Cardiac septum (tissue), 1 donor: ENCODE results near the gene ERVMER34-1. TPM values are rescaled to one million over a fixed set of nuclear protein-coding genes. Genes with fewer than 3 reads are reported as not detected.

Source experiments
- DNase-seq: peaks from one replicate; pipeline ENCODE4 v3.0.0-alpha.2; 2020; ENCODE audit warnings: low spot score
- intact Hi-C: fragments of 100-400 bp; cut with DNase I; formaldehyde crosslinking; loops from one replicate; pipeline ENCODE4 v1.14.0; 2022
- long read RNA-seq: library from polyadenylated mRNA; unstranded; transcript quantifications from one replicate; pipeline ENCODE4 v2.0.0, GENCODE V29; 2021
- total RNA-seq: library from RNA; stranded (reverse); fragmentation: NEBNext Ultra II Directional; extraction: Animal tissue kit (Norgen Biotek cat#: 25700); gene quantifications from one replicate; pipeline ENCODE4 v1.2.1, GENCODE V29; 2021
- donor health status: DM: no; HTN: no; CAD: no.

ERVMER34-1 gene, protein sequence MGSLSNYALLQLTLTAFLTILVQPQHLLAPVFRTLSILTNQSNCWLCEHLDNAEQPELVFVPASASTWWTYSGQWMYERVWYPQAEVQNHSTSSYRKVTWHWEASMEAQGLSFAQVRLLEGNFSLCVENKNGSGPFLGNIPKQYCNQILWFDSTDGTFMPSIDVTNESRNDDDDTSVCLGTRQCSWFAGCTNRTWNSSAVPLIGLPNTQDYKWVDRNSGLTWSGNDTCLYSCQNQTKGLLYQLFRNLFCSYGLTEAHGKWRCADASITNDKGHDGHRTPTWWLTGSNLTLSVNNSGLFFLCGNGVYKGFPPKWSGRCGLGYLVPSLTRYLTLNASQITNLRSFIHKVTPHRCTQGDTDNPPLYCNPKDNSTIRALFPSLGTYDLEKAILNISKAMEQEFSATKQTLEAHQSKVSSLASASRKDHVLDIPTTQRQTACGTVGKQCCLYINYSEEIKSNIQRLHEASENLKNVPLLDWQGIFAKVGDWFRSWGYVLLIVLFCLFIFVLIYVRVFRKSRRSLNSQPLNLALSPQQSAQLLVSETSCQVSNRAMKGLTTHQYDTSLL
- total RNA-seq = 3.4 TPM
- long read RNA-seq, partial matches to known transcripts = 0 of 5 reads
- long read RNA-seq, other reads (novel, unspliced or antisense) = 2 of 5 reads

DNA sequence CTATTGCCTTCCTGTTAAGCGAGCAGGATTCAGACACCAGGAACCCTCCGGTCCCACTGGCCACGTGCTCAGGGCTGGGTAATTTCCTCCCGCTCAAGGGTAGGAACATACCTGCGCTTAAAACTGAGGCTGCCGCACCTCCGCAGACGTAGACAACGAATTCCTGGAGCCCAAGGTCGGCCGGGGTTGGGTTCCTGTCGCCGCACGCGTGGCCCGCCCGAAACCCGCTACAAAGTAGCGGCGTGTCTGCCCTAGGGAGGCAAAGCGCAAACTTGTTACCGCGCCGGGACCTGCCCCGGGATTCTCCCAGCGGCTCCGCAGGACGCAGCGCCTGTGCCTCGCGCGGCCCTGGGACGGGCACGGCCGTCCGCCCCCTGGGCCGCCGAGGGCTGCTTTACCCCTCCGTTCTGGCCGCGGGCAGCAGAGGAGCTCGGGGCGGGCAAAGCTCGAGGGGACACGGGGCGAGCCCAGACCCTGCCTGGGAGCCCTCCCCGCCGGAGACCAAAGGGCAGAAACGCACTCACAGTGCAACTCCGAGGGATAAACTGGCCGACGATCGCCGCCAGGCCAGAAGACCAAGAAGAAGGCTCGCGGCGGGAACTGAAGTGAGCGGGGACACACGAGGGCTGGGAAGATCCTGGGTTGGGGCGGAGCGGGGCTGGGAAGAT lies at the start of gene ERVMER34-1:
Gene ERVMER34-1, minus strand, starts transcription at position 607 of the 668 bp plus-strand sequence. CDS start 5,905 bp downstream, outside the sequence.
- intact Hi-C loops = loop anchor here (2.0 kb wide), 1 partner anchor 112 kb away; the partner anchor contains the start of gene RASL11B
- peak; percentile 75 for DNase-seq

DNA sequence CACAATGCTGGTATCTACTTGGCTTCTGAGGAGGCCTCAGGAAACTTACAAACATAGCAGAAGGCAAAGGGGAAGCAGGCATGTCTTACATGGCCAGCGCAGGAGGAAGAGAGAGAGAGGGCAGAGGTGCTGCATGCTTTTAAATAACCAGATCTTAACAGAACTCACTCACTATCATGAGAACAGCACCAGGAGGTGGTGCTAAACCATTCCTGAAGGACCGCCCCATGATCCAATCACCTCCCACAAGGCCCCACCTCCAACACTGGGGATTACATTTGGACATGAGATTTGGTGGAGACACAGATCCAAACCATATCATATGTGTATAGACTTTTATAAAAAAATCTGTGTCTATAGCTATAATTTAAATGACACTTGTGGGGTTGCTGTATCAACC lies 48.6 kb upstream of the ERVMER34-1 start:
- intact Hi-C loops = no loop called here
- DNase-seq = no peak

DNA sequence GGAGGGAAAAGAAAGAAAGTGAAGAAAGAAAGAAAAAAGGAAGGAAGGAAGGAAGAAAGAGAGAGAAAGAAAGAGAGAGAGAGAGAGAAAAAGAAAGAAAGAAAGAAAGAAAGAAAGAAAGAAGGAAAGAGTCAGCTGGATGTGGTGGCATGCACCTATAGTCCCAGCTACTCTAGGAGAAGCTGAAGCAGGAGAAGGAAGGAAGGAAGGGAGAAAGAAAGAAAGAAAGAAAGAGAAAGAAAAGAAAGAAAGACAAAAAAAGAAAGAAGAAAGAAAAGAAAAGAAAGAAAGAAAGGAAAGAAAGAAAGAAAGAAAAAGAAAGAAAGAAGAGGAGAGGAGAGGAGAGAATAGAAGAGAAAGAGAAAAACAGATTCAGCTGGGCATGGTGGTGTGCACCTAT lies 44.3 kb upstream of the ERVMER34-1 start:
- intact Hi-C loops = no loop called here

DNA sequence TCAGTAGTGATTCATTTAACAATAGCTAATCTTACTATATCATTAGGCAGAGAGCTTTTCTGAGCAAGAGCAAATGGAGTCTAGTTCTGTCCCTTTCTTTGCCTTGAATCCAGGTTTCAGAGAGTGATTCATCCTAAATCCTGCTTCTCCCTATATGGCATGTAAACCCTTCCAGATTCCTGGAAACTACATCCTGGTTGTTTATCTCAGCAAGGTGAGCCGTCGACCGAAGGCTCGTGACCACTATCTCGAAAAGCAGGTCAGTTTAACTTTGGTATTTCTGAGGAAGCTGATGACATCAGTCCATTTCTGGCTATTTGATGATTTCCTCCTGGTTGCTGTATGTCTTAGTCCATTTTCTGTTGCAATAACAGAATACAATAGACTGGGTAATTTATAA lies 40.7 kb upstream of the ERVMER34-1 start:
- DNase-seq = no peak
- intact Hi-C loops = no loop called here

More for the DNA sequence above, 44.3 kb upstream of the ERVMER34-1 start:
- no peak for DNase-seq

DNA sequence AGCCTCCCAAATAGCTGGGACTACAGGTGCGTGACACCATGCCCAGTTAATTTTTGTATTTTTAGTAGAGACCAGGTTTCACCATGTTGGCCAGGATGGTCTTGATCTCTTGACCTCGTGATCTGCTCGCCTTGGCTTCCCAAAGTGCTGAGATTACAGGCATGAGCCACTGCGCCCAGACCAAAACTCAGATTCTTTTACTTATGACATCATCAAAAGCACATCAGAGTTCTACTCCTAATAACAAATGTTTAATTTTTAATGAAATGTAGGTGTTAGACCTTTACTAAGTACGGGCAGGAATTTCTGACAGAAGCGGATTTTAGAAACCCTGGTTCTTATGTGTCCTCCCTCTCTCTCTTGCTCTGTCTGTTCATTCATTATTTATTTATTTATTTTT lies 38.5 kb upstream of the ERVMER34-1 start:
- intact Hi-C loops = no loop called here
- no peak for DNase-seq

DNA sequence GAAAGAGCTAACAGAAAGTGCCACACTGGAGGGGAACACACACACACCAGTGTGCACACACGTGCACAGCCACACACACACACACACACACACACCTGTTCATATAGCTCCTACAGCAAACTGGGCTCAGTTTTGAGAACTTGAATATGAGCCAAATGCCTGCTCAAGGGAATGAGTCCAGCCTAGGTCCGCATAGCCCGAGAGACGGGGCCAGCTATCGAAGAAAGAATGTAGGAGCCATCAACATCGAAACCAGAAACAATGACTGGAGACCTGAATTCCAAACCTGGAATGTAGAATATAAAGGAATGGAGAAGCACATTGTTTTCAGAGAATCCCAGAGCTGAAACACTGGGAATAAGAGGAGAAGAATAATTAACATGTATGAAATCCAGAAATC lies 37.6 kb upstream of the ERVMER34-1 start:
- no peak for DNase-seq
- intact Hi-C loops = no loop called here

DNA sequence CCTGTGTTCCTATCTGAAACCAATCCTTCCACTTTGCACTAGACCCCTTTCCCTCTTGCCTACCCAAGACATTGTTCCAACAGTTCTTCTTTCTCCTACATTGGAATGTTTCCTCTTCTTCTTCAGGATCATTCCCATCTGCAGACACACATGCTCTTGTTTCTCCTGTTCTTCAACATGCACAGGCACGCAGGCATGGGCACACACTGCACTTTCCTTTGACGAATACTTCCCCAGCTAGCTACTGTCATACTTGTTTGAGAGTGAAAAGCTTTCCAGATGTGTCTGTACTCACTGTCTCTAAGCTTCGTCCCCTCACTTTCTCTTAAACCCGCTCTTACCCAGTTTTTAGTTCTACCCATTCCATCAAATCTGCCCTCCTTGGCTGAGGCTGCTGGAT lies 31.8 kb upstream of the ERVMER34-1 start:
- no peak for DNase-seq
- intact Hi-C loops = no loop called here

DNA sequence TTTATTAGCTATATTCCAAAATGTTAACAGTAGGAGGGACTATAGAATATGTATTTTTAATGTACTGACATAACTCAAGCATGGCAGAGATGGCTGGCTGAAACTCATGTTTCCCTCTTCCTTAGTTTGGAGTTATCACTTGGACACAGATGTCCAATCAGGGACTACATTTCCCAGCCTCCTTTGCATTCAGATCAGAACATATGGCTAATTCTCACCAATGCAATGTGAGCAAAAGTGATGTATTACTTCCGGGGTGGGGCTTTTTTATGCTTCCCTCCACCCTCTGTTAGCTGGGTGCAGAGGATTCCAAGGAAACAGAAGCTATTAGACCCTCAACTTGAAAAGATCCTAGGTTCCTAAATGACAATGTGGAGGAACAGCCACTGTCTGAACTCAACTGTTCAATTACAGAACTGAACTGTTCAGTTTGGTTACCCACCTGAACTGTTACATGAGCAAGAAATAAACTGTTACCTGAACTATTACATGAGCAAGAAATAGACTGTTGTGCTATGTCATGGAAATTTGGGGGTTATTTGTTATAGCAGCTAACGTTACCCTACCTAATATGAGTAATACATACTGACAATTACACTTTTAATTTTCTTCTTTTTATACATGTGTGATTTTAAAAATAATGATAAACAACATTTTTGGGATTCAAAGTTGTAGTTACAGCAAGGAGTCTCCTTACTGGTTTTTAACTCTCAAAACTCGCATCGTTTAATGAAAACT lies 29.6 kb upstream of the ERVMER34-1 start:
- DNase-seq = no peak

DNA sequence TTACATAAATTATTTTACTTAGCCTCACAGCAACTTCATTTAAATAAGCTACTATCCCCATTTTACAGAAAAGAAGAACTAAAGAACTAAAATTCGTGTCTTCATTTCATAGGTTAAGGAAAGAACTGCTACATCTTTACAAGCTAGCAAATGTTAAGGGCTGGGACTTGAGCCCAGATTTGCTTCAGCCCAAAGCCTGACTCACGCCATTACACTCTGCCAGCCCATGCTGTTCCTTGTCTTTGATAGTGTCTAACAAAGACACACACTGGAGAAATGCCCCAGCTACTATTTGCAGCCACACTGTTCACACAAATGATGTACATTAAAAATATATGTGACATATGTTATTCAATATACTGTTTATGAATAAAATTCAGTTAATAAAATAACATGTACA lies 29.0 kb upstream of the ERVMER34-1 start:
- DNase-seq = no peak
- intact Hi-C loops = no loop called here

More for the DNA sequence above, 29.6 kb upstream of the ERVMER34-1 start:
- intact Hi-C loops = no loop called here

DNA sequence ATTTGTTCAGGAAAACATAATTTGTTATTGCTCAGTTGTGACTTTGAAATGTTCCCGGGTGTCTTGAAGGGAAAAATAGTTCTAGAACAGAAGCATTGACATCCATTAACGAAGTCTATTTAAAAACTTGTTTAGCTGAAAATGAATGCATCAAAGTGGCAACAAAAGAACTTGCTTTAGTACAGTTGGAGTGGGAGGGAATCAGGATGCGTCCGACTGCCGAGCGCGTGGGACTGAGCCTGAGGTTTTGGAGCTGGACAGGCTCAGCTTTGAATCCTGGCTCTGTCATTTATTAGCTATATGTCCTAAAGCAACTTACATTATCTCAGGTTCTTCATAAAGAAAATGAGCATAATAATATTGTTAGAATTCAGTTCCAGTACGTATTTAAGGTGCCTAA lies 9.0 kb upstream of the ERVMER34-1 start:
- no peak for DNase-seq
- intact Hi-C loops = no loop called here

DNA sequence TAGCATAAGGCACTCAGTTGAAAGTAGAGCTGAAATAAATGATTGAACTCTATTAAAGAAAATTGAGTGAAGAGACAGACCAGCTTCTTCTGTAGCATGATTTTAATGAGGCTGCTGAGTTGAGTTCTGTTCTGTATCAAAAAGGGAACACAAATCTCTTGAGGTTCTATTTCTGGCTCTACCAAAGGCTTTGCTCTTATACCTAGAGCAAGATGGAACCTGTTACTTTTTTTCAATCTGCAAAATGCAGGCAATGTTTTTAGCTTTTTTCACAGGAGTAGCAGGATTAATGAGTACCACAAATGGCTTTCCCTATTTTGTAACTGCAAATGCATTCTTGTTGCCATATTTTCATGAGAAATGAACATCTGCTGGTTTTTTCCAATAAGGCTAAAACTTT lies 4.2 kb upstream of the ERVMER34-1 start:
- intact Hi-C loops = no loop called here
- DNase-seq = no peak

DNA sequence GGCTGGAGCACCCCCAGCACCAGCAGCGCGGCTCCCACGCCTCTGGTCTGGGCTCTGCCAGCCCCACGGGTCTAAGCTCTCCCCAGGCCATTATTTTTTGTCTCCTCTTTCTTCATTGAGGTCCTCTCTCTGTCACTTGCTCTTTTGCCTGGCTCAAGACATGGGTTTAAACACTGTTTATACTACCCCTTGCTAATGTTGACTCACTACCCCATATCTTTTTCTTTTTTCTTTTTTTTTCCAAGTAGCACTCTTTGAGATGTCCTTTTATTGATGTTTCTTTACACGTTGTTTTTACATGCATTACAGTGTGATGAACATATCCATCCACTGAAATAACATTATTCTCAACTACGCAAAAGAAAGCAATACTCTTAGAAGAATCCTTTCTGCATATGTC lies 1.7 kb upstream of the ERVMER34-1 start:
- DNase-seq = no peak
- intact Hi-C loops = no loop called here

DNA sequence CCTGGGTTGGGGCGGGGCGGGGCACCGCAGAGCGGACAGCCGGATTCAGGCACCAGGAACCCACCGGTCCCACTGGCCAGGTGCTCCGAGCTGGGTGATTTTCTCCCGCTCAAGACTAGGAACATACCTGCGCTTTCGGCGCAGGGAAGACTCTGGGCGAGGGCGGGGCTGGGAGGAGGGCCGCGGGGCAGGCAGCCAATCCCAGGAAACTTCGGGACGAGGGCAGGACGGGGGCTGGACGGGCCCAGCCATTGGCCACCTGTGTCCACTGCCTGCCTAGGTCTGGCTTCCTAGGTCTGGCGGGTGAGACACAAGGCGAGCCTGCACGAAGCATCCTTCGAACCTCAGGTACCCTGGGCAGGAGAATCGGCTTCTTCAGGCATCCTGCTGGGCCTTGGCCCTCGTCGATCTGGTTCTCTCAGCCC lies 274 bp upstream of the ERVMER34-1 start:
- intact Hi-C loops = loop anchor here (2.0 kb wide), 1 partner anchor 111 kb away; the partner anchor contains the start of gene RASL11B
- peak; percentile 83 for DNase-seq

DNA sequence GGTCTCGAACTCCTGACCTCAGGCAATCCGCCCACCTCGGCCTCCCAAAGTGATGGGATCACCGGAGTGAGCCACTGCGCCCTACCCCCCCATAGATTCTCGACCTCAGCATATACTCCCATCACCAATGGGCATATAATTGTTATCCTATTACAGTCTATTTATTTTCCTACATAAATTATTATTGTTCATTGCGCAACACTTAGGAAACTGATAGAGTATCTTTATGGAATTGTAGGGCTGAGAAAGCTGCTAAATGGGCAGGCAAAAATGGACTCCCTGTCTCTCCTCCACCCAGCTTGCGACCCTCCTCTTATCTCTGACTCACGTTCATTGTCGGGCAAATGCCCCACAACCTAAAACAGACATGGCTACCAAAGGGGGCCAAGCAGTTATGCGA lies 1.0 kb downstream of the ERVMER34-1 start:
- intact Hi-C loops = loop anchor here (2.0 kb wide), 1 partner anchor 113 kb away; the partner anchor contains the start of gene RASL11B
- no peak for DNase-seq

DNA sequence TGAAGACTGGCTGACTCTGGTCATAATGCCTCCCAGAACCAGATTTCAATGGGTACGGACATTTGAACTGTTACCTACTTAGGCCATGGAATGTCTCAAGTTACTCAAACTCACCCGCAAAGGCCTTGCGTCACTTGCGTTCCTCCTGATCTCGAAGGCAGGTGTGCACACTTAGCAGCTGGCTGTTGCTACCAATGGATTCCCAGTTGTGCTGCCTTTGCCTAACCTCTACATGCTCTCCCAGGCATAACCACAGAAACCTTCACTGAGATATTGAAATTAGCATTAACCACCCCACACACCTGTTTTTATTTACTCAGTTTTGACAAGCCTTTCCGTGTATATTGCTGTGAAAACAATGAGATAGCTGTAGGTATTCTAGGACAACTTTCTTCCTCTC lies 2.8 kb downstream of the ERVMER34-1 start:
- no peak for DNase-seq
- intact Hi-C loops = no loop called here

DNA sequence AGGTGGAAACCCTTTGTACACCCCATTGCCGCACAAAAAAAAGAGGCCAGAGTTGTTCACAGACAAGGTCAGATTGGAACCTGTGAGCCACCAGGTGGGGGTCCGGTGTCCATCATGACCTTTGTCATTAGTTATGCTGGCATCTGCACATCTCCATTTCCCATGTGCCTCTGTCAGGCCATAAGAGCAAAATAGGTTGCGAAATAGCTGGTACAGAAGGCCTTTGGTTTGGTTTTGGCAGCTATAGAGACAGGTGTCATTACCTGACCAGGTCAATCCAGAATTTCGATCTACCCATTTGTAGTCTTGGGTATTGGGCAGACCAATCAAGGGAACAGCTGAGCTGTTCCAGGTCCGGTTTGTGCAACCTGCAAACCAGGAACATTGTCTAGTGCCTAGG lies 6.6 kb downstream of the ERVMER34-1 start:
- intact Hi-C loops = no loop called here

DNA sequence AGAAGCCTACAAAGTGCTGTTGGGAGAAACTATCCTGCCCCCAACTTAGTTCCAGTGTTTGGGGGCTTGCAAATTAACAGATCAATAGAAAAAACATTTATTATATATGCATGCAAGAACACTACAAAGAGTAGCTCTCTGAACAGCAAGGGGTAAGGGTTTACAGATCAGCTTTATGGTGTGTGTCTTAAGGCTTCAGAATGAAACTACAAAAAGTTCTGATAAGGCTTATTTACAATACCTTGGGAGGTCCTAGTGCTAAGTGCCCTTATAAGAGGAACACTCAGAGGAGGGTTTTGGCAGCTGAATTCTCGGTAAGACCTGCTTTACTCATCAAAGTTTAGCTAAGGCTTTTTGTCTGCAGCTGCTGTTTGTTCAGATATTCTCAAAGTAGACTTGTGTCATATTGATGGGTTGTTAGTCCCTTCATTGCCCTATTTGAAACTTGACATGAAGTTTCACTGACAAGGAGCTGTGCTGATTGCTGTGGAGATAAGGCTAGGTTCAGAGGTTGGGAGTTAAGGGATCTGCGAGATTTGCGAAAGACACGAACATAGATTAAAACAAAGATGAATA lies 7.7 kb downstream of the ERVMER34-1 start:
- DNase-seq = no peak
- intact Hi-C loops = no loop called here

More for the DNA sequence above, 6.6 kb downstream of the ERVMER34-1 start:
- DNase-seq = no peak

DNA sequence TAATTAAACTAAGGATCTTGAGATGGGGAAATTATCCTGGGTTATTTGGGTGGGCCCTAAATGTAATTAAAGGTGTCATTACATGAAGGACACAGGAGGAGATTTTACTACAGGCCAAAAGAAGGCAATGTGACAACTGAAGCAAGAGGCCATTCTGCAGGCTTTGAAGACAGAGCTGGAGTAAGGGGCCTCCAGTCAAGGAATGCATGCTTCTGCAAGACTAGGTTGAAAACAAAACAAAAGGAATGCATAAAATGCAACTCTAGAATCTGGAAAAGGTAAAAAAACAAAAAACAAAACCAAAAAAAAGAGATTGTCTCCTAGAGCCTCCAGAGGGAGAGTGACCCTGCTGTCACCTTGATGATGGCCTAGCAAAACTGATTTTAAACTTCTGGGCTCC lies 21.6 kb downstream of the ERVMER34-1 start:
- intact Hi-C loops = no loop called here
- no peak for DNase-seq

DNA sequence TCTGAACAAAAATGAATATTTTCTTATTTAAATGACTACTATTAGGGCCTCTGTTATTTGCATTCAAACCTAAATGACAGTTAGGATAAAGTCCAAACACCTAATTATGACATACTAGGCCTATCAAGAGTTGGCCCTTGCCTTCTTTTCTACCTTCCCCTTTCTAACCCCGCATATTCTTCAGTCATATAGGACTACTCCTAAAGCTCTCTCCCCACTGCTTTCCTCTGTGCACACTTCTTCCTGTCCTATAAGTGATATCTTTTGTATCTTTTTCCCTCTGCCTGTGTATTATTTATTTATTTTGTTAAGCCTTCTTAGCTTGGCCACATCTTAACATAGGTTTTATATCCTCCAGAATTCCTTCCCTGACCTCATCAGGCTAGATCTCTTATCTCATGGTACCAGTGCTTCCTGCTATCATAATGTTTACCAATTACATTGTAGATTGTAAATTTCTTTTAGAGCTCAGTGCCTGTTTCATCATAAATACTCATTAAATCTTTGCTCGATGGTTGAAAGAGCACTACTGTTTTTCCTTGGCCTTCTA lies 22.5 kb downstream of the ERVMER34-1 start:
- no peak for DNase-seq
- intact Hi-C loops = no loop called here
